ENCODE measurements around the gene ZSCAN20. TPM values are rescaled to one million over a fixed set of nuclear protein-coding genes. Genes with fewer than 3 reads are reported as not detected.

The ZSCAN20 gene
- total RNA-seq, 5 donors from 2014 or later (not counting 1 experiment from before 2014, with no cell fraction given), result 1.2 to 3.1 (median 2.7) TPM

DNA sequence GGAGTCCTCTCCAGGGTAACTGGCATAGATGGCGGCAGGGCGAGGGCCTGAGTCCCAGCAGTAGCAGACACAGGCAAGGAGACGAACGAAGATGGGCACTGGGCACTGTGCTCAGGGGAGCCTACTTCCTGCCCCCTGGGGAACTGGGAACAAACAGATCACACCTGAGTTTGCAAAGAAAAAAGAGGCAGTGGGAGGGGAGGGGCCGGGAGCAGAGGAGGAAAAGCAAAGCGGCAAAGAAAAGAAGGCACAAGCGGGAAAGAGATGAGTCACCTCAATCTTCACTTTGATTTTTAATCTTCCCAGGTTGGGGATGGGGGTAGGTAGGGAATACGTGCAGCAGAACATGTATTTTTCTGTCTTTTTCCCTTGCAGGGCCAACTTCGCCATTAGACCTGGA, 44.0 kb downstream of the ZSCAN20 start:
- ChIA-PET POLR2A (no interaction called here), CTCF (no interaction called here)
- 80% methylated on average over 3 of the region's 9 CpGs for WGBS (ENCODE audit: insufficient coverage)
- Mint-ChIP-seq H3K9me3 (no peaks in the 10 kb centered on the region), H3K4me1 (no peaks in the 10 kb centered on the region), H3K27me3 (peaks cover 14 to 31% of the 10 kb centered on the region in 2 donors), H3K27ac (no peak overlapping the region), H3K36me3 (no peaks in the 10 kb centered on the region), H3K4me3 (no peak overlapping the region)
- no peak overlapping the region for H3K27ac ChIP-seq (ENCODE audit: low read length)
- H3K9me3 ChIP-seq, result no peaks in the 10 kb centered on the region
- no peaks in the 10 kb centered on the region for H3K4me1 ChIP-seq (ENCODE audit: control insufficient read depth in 1 of 2, extremely low read depth in 1 of 2, insufficient read depth in 2 of 2, low read length in 2 of 2)
- H3K4me3 ChIP-seq (ENCODE audit: control insufficient read depth in 1 of 2, extremely low read depth in 1 of 2, low read length in 1 of 2), result no peak overlapping the region
- DNase-seq (no peak), ATAC-seq (replicated peaks in 1 of 4) (no peak)
- H3K36me3 ChIP-seq (ENCODE audit: control insufficient read depth in 2 of 2, extremely low read depth in 1 of 2, insufficient read depth in 1 of 2, low read length in 1 of 2), result no peaks in the 10 kb centered on the region
- H3K27me3 ChIP-seq (replicated peaks in 1 of 2; ENCODE audit: control insufficient read depth in 2 of 2, extremely low read depth in 1 of 2, insufficient read depth in 2 of 2, low read length in 1 of 2), result peaks cover 0 to 45% of the 10 kb centered on the region in 2 experiments

DNA sequence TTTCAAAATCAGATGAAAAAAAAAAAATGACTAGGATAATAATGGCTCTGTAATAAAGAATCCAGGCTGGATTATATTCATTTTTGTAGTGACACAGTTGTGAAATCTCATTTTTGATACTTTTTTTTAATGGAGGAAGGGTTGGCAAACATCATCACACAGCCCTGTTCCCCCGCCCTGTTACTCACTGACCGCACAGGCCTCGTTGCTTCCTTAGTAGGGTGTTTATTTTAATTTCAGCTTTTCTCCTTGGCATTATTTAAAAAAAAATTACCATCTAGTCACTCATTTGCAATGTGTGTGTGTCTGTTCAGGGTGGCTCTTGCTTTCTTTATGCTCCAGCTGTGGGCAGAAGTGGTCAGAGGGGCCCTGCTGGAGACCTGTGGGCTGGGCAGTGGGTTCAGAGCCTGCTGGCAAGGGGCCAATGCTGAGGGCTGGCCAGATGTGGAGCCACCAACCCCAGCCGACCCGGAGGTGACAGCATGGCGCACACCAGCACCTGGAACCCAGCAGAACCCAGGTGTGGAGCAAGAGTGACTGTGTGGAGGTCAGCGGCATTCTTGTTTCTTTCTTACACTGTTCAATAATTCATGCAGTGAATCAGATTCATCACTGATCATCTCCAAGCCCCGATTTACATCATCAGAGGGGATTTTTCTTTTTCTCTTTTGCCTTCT, 44.6 kb downstream of the ZSCAN20 start:
- no peaks in the 10 kb centered on the region for H3K4me1 Mint-ChIP-seq

GRCh38 chr1:33517596-33518250, 45.3 kb downstream of the ZSCAN20 start:
- 72% methylated on average over 9 of the region's 12 CpGs for WGBS (ENCODE audit: insufficient coverage)
- no peak overlapping the region for H3K27ac ChIP-seq (ENCODE audit: low read length)
- no peaks in the 10 kb centered on the region for H3K4me1 ChIP-seq (ENCODE audit: control insufficient read depth in 1 of 2, extremely low read depth in 1 of 2, insufficient read depth in 2 of 2, low read length in 2 of 2)
- H3K9me3 Mint-ChIP-seq, result no peaks in the 10 kb centered on the region
- CTCF ChIA-PET, result no interaction called here
- peaks cover 0 to 51% of the 10 kb centered on the region in 2 experiments for H3K27me3 ChIP-seq (replicated peaks in 1 of 2; ENCODE audit: control insufficient read depth in 2 of 2, extremely low read depth in 1 of 2, insufficient read depth in 2 of 2, low read length in 1 of 2)
- no peak for DNase-seq
- H3K27me3 Mint-ChIP-seq, result peaks cover 22 to 38% of the 10 kb centered on the region in 2 donors
- H3K4me1 Mint-ChIP-seq, result no peaks in the 10 kb centered on the region
- no peak overlapping the region for H3K4me3 Mint-ChIP-seq
- H3K9me3 ChIP-seq, result no peaks in the 10 kb centered on the region
- no peak for ATAC-seq (replicated peaks in 1 of 4)
- H3K4me3 ChIP-seq (ENCODE audit: control insufficient read depth in 1 of 2, extremely low read depth in 1 of 2, low read length in 1 of 2), result no peak overlapping the region
- no peak overlapping the region for H3K27ac Mint-ChIP-seq
- no peaks in the 10 kb centered on the region for H3K36me3 Mint-ChIP-seq
- no peaks in the 10 kb centered on the region for H3K36me3 ChIP-seq (ENCODE audit: control insufficient read depth in 2 of 2, extremely low read depth in 1 of 2, insufficient read depth in 1 of 2, low read length in 1 of 2)
- POLR2A ChIA-PET, result no interaction called here

More for the DNA sequence above, 44.6 kb downstream of the ZSCAN20 start:
- Mint-ChIP-seq H3K36me3 (no peaks in the 10 kb centered on the region), H3K9me3 (no peaks in the 10 kb centered on the region), H3K27me3 (peaks cover 17 to 31% of the 10 kb centered on the region in 2 donors), H3K4me3 (no peak overlapping the region), H3K27ac (no peak overlapping the region)
- ATAC-seq (replicated peaks in 1 of 4), result no peak
- Histone ChIP-seq H3K27me3 (replicated peaks in 1 of 2; ENCODE audit: control insufficient read depth in 2 of 2, extremely low read depth in 1 of 2, insufficient read depth in 2 of 2, low read length in 1 of 2) (peaks cover 0 to 46% of the 10 kb centered on the region in 2 experiments), H3K27ac (ENCODE audit: low read length) (no peak overlapping the region), H3K9me3 (no peaks in the 10 kb centered on the region), H3K4me3 (ENCODE audit: control insufficient read depth in 1 of 2, extremely low read depth in 1 of 2, low read length in 1 of 2) (no peak overlapping the region), H3K4me1 (ENCODE audit: control insufficient read depth in 1 of 2, extremely low read depth in 1 of 2, insufficient read depth in 2 of 2, low read length in 2 of 2) (no peaks in the 10 kb centered on the region), H3K36me3 (ENCODE audit: control insufficient read depth in 2 of 2, extremely low read depth in 1 of 2, insufficient read depth in 1 of 2, low read length in 1 of 2) (no peaks in the 10 kb centered on the region)
- ChIA-PET CTCF (no interaction called here), POLR2A (no interaction called here)
- DNase-seq, result no peak
- WGBS (ENCODE audit: insufficient coverage), result no CpG with 5 or more reads among the region's 8 CpGs

DNA sequence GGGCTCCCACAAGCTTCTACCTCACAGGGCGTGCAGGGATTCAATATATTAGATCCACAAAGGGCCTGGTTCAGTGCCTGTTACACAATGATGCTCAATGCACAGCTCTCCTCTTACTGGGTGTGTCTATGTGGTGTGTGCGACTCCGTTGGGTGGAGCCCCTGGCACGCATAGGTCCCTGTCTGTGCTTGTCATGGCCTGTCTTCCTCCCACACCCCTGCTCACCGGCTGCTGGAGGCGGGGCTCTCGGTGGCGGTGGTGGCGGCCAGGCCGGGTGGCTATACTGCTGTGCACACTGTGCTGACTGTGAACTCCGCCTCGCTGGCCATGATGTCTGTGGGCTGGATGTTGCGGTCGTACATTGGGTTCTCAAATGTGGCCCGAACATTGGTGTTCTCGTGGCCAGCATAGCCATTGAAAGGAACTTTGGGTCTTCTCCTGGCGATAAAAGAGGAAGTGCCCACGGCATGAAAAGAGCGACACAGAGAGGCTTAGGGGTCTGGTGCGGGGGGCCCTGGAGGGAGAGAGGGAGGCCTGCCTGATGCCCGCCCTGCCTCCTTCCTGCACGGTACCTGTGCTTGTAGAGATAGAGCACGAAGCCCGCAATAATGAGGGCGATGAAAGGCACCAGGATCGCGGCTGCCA, 46.9 kb downstream of the ZSCAN20 start:
- Histone ChIP-seq H3K4me3 (ENCODE audit: control insufficient read depth in 1 of 2, extremely low read depth in 1 of 2, low read length in 1 of 2) (no peak overlapping the region), H3K27ac (ENCODE audit: low read length) (no peak overlapping the region), H3K27me3 (replicated peaks in 1 of 2; ENCODE audit: control insufficient read depth in 2 of 2, extremely low read depth in 1 of 2, insufficient read depth in 2 of 2, low read length in 1 of 2) (peaks cover 0 to 51% of the 10 kb centered on the region in 2 experiments), H3K36me3 (ENCODE audit: control insufficient read depth in 2 of 2, extremely low read depth in 1 of 2, insufficient read depth in 1 of 2, low read length in 1 of 2) (no peaks in the 10 kb centered on the region), H3K9me3 (no peaks in the 10 kb centered on the region), H3K4me1 (ENCODE audit: control insufficient read depth in 1 of 2, extremely low read depth in 1 of 2, insufficient read depth in 2 of 2, low read length in 2 of 2) (no peaks in the 10 kb centered on the region)
- peaks cover 24 to 46% of the 10 kb centered on the region in 2 donors for H3K27me3 Mint-ChIP-seq
- no peaks in the 10 kb centered on the region for H3K9me3 Mint-ChIP-seq
- no peak overlapping the region for H3K27ac Mint-ChIP-seq
- 71% methylated on average over 22 of the region's 27 CpGs for WGBS (ENCODE audit: insufficient coverage)
- ChIA-PET CTCF (no interaction called here), POLR2A (no interaction called here)
- DNase-seq (no peak), ATAC-seq (replicated peaks in 1 of 4) (no peak)
- H3K4me1 Mint-ChIP-seq, result no peaks in the 10 kb centered on the region
- no peak overlapping the region for H3K4me3 Mint-ChIP-seq
- H3K36me3 Mint-ChIP-seq, result no peaks in the 10 kb centered on the region

DNA sequence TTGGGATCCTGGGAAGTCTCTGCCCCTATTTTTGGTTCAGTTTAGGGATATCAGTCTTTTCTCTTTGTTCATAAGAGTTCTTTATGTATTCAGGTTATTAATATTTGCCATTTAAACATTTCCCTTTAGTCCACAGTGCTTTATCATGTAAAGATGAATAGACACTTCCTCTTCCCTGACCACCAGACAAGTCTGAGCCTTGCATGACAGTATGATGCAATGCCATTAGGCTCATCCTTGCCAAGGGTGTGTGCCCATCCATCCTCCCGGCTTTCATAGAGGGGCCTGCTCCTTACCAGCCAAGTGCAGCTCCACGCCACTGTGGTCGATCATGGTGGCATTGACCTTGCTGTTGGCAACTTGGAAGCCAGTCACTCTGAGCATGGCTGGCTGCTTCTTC, 52.1 kb downstream of the ZSCAN20 start:
- Histone ChIP-seq H3K4me3 (ENCODE audit: control insufficient read depth in 1 of 2, extremely low read depth in 1 of 2, low read length in 1 of 2) (no peak overlapping the region), H3K9me3 (no peaks in the 10 kb centered on the region), H3K36me3 (ENCODE audit: control insufficient read depth in 2 of 2, extremely low read depth in 1 of 2, insufficient read depth in 1 of 2, low read length in 1 of 2) (no peaks in the 10 kb centered on the region), H3K27ac (ENCODE audit: low read length) (no peak overlapping the region), H3K4me1 (ENCODE audit: control insufficient read depth in 1 of 2, extremely low read depth in 1 of 2, insufficient read depth in 2 of 2, low read length in 2 of 2) (no peaks in the 10 kb centered on the region), H3K27me3 (replicated peaks in 1 of 2; ENCODE audit: control insufficient read depth in 2 of 2, extremely low read depth in 1 of 2, insufficient read depth in 2 of 2, low read length in 1 of 2) (peaks cover 0 to 29% of the 10 kb centered on the region in 2 experiments)
- CTCF ChIA-PET, result no interaction called here
- peaks cover 28 to 43% of the 10 kb centered on the region in 2 donors for H3K27me3 Mint-ChIP-seq
- 86% methylated on average over 3 of the region's 3 CpGs for WGBS (ENCODE audit: insufficient coverage)
- no peak for ATAC-seq (replicated peaks in 1 of 4)
- no peak overlapping the region for H3K4me3 Mint-ChIP-seq
- H3K27ac Mint-ChIP-seq, result no peak overlapping the region
- H3K36me3 Mint-ChIP-seq, result no peaks in the 10 kb centered on the region
- no peak for DNase-seq
- H3K9me3 Mint-ChIP-seq, result no peaks in the 10 kb centered on the region
- H3K4me1 Mint-ChIP-seq, result no peaks in the 10 kb centered on the region
- POLR2A ChIA-PET, result no interaction called here

DNA sequence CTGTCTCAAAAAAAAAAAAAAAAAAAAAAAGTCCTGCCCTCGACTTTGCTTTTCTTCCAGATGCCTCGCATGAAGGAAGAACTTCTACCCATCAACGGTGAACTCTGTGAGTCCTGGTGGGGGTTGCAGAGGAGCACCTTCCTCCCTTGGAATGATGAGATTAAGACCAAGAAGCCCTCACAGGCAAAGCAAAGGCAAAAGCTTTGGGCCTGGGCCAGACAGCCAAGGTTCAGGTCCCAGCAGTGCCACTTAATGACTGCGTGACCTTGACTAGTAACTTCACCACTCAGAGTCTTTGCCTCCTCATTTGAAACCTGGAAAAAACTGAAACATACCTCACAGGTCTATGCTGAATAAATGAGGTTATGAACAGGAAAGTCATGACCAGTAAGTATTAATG, 55.5 kb downstream of the ZSCAN20 start:
- ATAC-seq (replicated peaks in 1 of 4) (no peak), DNase-seq (no peak)
- H3K27ac ChIP-seq (ENCODE audit: low read length), result no peak overlapping the region
- Mint-ChIP-seq H3K27ac (no peak overlapping the region), H3K27me3 (peaks cover 25 to 26% of the 10 kb centered on the region in 2 donors), H3K4me3 (no peak overlapping the region), H3K4me1 (no peaks in the 10 kb centered on the region), H3K9me3 (peaks cover 0 to 4% (median 0%) of the 10 kb centered on the region in 3 donors), H3K36me3 (no peaks in the 10 kb centered on the region)
- no peaks in the 10 kb centered on the region for H3K9me3 ChIP-seq
- H3K36me3 ChIP-seq (ENCODE audit: control insufficient read depth in 2 of 2, extremely low read depth in 1 of 2, insufficient read depth in 1 of 2, low read length in 1 of 2), result no peaks in the 10 kb centered on the region
- ChIA-PET CTCF (no interaction called here), POLR2A (no interaction called here)
- H3K4me1 ChIP-seq (ENCODE audit: control insufficient read depth in 1 of 2, extremely low read depth in 1 of 2, insufficient read depth in 2 of 2, low read length in 2 of 2), result no peaks in the 10 kb centered on the region
- H3K27me3 ChIP-seq (replicated peaks in 1 of 2; ENCODE audit: control insufficient read depth in 2 of 2, extremely low read depth in 1 of 2, insufficient read depth in 2 of 2, low read length in 1 of 2), result peaks cover 0 to 8% of the 10 kb centered on the region in 2 experiments
- no CpG with 5 or more reads among the region's 4 CpGs for WGBS (ENCODE audit: insufficient coverage)
- H3K4me3 ChIP-seq (ENCODE audit: control insufficient read depth in 1 of 2, extremely low read depth in 1 of 2, low read length in 1 of 2), result no peak overlapping the region

Measured in T-cell (primary cell).